ENCODE data around the gene PDGFC.

The PDGFC gene

DNA sequence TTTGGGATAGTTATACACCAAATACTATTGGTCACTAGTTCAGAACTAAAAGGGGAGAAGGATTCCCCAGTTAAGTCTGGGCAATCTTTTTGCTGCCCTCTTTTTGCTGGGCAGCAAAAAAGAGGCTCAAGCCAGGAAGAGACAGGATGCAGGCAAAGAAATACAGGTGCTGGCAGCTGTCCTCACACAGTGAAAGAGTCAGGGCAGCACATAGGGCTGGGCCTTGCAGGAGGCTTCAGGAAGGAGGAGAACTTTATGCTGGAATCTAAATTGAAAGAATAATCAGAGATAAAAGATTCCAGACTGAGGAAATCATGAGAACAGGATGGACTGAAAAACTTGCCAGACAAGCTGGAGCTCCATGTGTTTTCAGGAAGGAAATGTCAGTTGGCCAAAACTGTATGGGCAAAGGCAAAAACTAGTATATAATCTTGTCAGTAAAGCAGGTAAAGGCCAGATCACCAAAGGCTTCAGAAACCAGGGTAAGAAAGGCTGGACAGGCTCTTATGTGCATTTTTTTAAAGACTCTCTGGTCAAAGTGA, 46.8 kb downstream of the PDGFC start:
- H3K9ac ChIP-seq = no peak overlapping the region
- no peak overlapping the region for H2AFZ ChIP-seq (ENCODE audit: low read depth)
- H3K4me2 ChIP-seq = no peak overlapping the region
- TF ChIP-seq, protein P1, sequence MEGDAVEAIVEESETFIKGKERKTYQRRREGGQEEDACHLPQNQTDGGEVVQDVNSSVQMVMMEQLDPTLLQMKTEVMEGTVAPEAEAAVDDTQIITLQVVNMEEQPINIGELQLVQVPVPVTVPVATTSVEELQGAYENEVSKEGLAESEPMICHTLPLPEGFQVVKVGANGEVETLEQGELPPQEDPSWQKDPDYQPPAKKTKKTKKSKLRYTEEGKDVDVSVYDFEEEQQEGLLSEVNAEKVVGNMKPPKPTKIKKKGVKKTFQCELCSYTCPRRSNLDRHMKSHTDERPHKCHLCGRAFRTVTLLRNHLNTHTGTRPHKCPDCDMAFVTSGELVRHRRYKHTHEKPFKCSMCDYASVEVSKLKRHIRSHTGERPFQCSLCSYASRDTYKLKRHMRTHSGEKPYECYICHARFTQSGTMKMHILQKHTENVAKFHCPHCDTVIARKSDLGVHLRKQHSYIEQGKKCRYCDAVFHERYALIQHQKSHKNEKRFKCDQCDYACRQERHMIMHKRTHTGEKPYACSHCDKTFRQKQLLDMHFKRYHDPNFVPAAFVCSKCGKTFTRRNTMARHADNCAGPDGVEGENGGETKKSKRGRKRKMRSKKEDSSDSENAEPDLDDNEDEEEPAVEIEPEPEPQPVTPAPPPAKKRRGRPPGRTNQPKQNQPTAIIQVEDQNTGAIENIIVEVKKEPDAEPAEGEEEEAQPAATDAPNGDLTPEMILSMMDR (conservative IDR thresholded peaks at IDR 0.05; ENCODE audit: low read depth, low read length) = no peak
- H4K20me1 ChIP-seq (ENCODE audit: insufficient read depth) = no peaks in the 10 kb centered on the region
- no peaks in the 10 kb centered on the region for H3K79me2 ChIP-seq (ENCODE audit: insufficient read depth, low read depth)
- no peak overlapping the region for H3K4me3 ChIP-seq (IDR thresholded peaks at IDR 0.05; ENCODE audit: insufficient read depth, low read depth, low read length)
- H3K36me3 ChIP-seq (ENCODE audit: insufficient read depth) = no peaks in the 10 kb centered on the region
- no peaks in the 10 kb centered on the region for H3K27me3 ChIP-seq (ENCODE audit: insufficient read depth, low read depth)
- H3K4me1 ChIP-seq (ENCODE audit: low read depth, poor library complexity, severe bottlenecking) = no peaks in the 10 kb centered on the region
- H3K27ac ChIP-seq = no peak overlapping the region

DNA sequence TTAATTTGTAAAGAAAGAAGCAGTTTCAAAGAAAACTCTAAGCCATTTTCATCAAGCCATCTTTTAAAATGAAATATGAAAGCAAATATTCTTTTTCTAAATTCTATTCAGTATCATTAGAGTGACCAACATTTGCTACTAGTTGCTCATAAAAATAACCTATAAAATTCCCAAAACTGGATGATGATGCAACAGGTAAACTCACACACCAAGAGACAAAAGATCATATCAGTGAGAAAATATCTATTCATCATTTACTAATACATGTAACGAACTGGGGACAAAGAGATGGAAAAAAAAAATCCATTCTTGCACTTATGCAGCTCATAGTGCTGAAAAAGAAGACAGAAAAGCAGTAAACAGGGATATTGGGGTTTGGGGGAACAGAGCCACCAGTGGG, 48.1 kb downstream of the PDGFC start:
- Histone ChIP-seq H3K79me2 (ENCODE audit: insufficient read depth, low read depth) (no peaks in the 10 kb centered on the region), H3K4me1 (ENCODE audit: low read depth, poor library complexity, severe bottlenecking) (no peaks in the 10 kb centered on the region), H3K4me3 (IDR thresholded peaks at IDR 0.05; ENCODE audit: insufficient read depth, low read depth, low read length) (no peak overlapping the region), H3K9ac (no peak overlapping the region), H3K4me2 (no peak overlapping the region), H3K36me3 (ENCODE audit: insufficient read depth) (no peaks in the 10 kb centered on the region), H4K20me1 (ENCODE audit: insufficient read depth) (no peaks in the 10 kb centered on the region), H2AFZ (ENCODE audit: low read depth) (no peak overlapping the region), H3K27ac (no peak overlapping the region), H3K27me3 (ENCODE audit: insufficient read depth, low read depth) (no peaks in the 10 kb centered on the region)
- TF ChIP-seq, protein P1 (conservative IDR thresholded peaks at IDR 0.05; ENCODE audit: low read depth, low read length) = no peak

DNA sequence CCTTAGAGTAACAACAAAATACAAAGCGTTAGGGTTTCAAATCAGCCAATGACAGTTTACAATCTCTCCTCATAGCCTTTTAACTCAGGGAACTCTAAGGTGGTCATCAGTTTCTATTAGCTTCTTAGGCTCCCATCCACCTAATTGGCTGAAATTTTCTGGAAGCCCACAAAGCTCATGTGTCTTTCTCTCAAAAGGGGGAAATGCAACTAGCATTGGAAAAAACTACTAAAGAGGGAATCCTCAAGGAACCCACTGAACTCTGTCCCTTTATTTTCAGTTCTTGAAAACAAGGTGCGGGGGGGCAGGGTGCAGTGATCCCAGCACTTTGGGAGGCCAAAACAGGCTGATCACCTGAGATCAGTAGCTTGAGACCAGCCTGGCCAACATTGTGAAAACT, 56.4 kb downstream of the PDGFC start:
- H3K27ac ChIP-seq = no peak overlapping the region
- H3K36me3 ChIP-seq (ENCODE audit: insufficient read depth) = no peaks in the 10 kb centered on the region
- H4K20me1 ChIP-seq (ENCODE audit: insufficient read depth) = no peaks in the 10 kb centered on the region; the same call in 1 of the 2 replicates
- no peaks in the 10 kb centered on the region for H3K27me3 ChIP-seq (ENCODE audit: insufficient read depth, low read depth)
- no peak overlapping the region for H3K4me3 ChIP-seq (IDR thresholded peaks at IDR 0.05; ENCODE audit: insufficient read depth, low read depth, low read length)
- H3K4me2 ChIP-seq = no peak overlapping the region
- peaks cover 10% of the 10 kb centered on the region for H3K4me1 ChIP-seq (ENCODE audit: low read depth, poor library complexity, severe bottlenecking)
- no peaks in the 10 kb centered on the region; the same call in 1 of the 2 replicates for H3K79me2 ChIP-seq (ENCODE audit: insufficient read depth, low read depth)
- TF ChIP-seq, protein P1 (conservative IDR thresholded peaks at IDR 0.05; ENCODE audit: low read depth, low read length) = no peak
- no peak overlapping the region for H2AFZ ChIP-seq (ENCODE audit: low read depth)
- no peak overlapping the region for H3K9ac ChIP-seq

DNA sequence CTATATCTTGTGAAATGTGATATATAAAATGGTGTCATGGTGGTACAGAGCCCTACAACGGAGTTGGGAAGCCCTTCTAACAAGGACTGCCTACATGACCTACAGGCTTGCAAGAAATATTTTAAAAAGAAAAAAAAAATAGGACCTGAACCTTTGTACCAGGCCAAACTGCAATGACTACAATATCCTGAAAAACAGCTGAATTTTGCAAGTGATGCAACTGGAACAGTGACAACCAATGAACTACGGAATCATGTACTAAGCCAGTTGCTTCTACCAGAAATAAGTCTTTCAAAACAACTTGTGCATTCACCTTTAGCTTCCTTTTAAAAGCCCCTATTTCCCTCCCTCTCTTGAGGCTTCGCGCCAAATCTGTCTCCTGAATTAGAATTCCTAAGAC, 58.4 kb downstream of the PDGFC start:
- H3K36me3 ChIP-seq (ENCODE audit: insufficient read depth) = no peaks in the 10 kb centered on the region

More for the DNA sequence above, 58.4 kb downstream of the PDGFC start:
- H3K4me1 ChIP-seq (ENCODE audit: low read depth, poor library complexity, severe bottlenecking) = peaks cover 10% of the 10 kb centered on the region
- no peak overlapping the region for H3K27ac ChIP-seq
- H2AFZ ChIP-seq (ENCODE audit: low read depth) = no peak overlapping the region
- no peak overlapping the region for H3K4me3 ChIP-seq (IDR thresholded peaks at IDR 0.05; ENCODE audit: insufficient read depth, low read depth, low read length)
- TF ChIP-seq, protein P1 (conservative IDR thresholded peaks at IDR 0.05; ENCODE audit: low read depth, low read length) = no peak
- no peaks in the 10 kb centered on the region for H3K27me3 ChIP-seq (ENCODE audit: insufficient read depth, low read depth)
- H4K20me1 ChIP-seq (ENCODE audit: insufficient read depth) = no peaks in the 10 kb centered on the region; the same call in 1 of the 2 replicates
- H3K4me2 ChIP-seq = no peak overlapping the region
- H3K79me2 ChIP-seq (ENCODE audit: insufficient read depth, low read depth) = no peaks in the 10 kb centered on the region; the same call in 1 of the 2 replicates
- no peak overlapping the region for H3K9ac ChIP-seq
